MCF 10A (cell line): ENCODE measurements around the gene ANKRD44. TPM values are rescaled to one million over a fixed set of nuclear protein-coding genes. Genes with fewer than 3 reads are reported as not detected.

ENCODE experiments used
- BruUV-seq: library from RNA; stranded (reverse); fragments of 400-500 nt; replicated peaks from 2 replicates; lab custom pipeline; 2021; lab: Mats Ljungman, UMichigan
- CTCF ChIA-PET: fragments of 300-600 bp; sonication (Branson Sonifier 250); formaldehyde crosslinking; extraction: SDS; loops from one replicate; lab custom pipeline; 2021; ENCODE audit warnings: antibody characterized with exemption, inconsistent platforms; lab: Yijun Ruan, JAX
- POLR2A ChIA-PET: fragments of 300-600, 350-650 bp; sonication (Branson Sonifier 250); formaldehyde crosslinking; extraction: SDS; loops from one replicate; lab custom pipeline; 2020; ENCODE audit warnings: antibody characterized with exemption, inconsistent platforms; lab: Yijun Ruan, JAX
- DNase-seq: peaks from one replicate; pipeline ENCODE4 v3.0.0-alpha.2; 2018; ENCODE audit not compliant: unreplicated experiment
- H3K27ac Mint-ChIP-seq: one replicate; pipeline ENCODE4 v1.8.0; 2022; ENCODE audit warnings: mild to moderate bottlenecking, low read depth, mixed read lengths; ENCODE audit not compliant: unreplicated experiment
- H3K27me3 Mint-ChIP-seq: one replicate; pipeline ENCODE4 v1.8.0; 2022; ENCODE audit warnings: mixed read lengths; ENCODE audit not compliant: insufficient read depth, unreplicated experiment
- H3K36me3 Mint-ChIP-seq: one replicate; pipeline ENCODE4 v1.8.0; 2022; ENCODE audit warnings: mild to moderate bottlenecking, moderate library complexity, mixed read lengths; ENCODE audit not compliant: insufficient read depth, unreplicated experiment
- H3K4me1 Mint-ChIP-seq: one replicate; pipeline ENCODE4 v1.8.0; 2022; ENCODE audit warnings: mixed read lengths; ENCODE audit not compliant: insufficient read depth, unreplicated experiment
- H3K4me3 Mint-ChIP-seq: one replicate; pipeline ENCODE4 v1.8.0; 2022; ENCODE audit warnings: mild to moderate bottlenecking, moderate library complexity, mixed read lengths; ENCODE audit not compliant: unreplicated experiment
- H3K9me3 Mint-ChIP-seq: one replicate; pipeline ENCODE4 v1.8.0; 2022; ENCODE audit warnings: mixed read lengths; ENCODE audit not compliant: unreplicated experiment
- CTCF ChIP-seq: fragments of 200-600 bp; IDR thresholded peaks from one replicate; pipeline ENCODE4 v1.8.0; 2022; ENCODE audit warnings: antibody characterized with exemption, mild to moderate bottlenecking; ENCODE audit not compliant: unreplicated experiment
- intact Hi-C: fragments of 100-400 bp; cut with micrococcal nuclease; formaldehyde crosslinking; loops from 2 replicates; pipeline ENCODE4 v1.14.1; 2022
- total RNA-seq: library from RNA; stranded (reverse); gene quantifications from 2 replicates; pipeline ENCODE4 v1.2.3, GENCODE V29; 2022

ANKRD44 gene
- total RNA-seq, 1 experiment from 2014 or later = 6.9 TPM

- Mint-ChIP-seq H3K36me3 (no peaks in the 10 kb centered on the region), H3K27me3 (no peaks in the 10 kb centered on the region), H3K4me3 (no peak overlapping the region), H3K9me3 (no peaks in the 10 kb centered on the region), H3K4me1 (no peaks in the 10 kb centered on the region), H3K27ac (no peak overlapping the region)
- POLR2A ChIA-PET = no interaction called here
- no peak for TF ChIP-seq CTCF
- intact Hi-C loops = no loop called here
- no TSS peak for BruUV-seq
- no peak for DNase-seq
- CTCF ChIA-PET = interaction anchor here (0.5 to 1.2 kb wide), 2 partner anchors 88 to 140 kb away, joined by 3 read pairs; no protein-coding TSS in a partner anchor
These were observed 31.5 kb downstream of the ANKRD44 start for GRCh38 chr2:197278799-197279763.

- DNase-seq = no peak
- ChIA-PET CTCF (no interaction called here), POLR2A (no interaction called here)
- intact Hi-C loops = no loop called here
- H3K27ac Mint-ChIP-seq = no peak overlapping the region
- no peaks in the 10 kb centered on the region for H3K9me3 Mint-ChIP-seq
- no peaks in the 10 kb centered on the region for H3K36me3 Mint-ChIP-seq
- H3K27me3 Mint-ChIP-seq = no peaks in the 10 kb centered on the region
- no peak overlapping the region for H3K4me3 Mint-ChIP-seq
- no peaks in the 10 kb centered on the region for H3K4me1 Mint-ChIP-seq
- no peak for TF ChIP-seq CTCF
- no TSS peak for BruUV-seq
These were observed 32.8 kb downstream of the ANKRD44 start for GRCh38 chr2:197277794-197278193.

- BruUV-seq = no TSS peak
- DNase-seq = no peak
- H3K27ac Mint-ChIP-seq = no peak overlapping the region
- ChIA-PET POLR2A (no interaction called here), CTCF (no interaction called here)
- intact Hi-C loops = no loop called here
- H3K36me3 Mint-ChIP-seq = no peaks in the 10 kb centered on the region
- H3K4me3 Mint-ChIP-seq = no peak overlapping the region
- no peaks in the 10 kb centered on the region for H3K9me3 Mint-ChIP-seq
- TF ChIP-seq CTCF = no peak
- no peaks in the 10 kb centered on the region for H3K27me3 Mint-ChIP-seq
- no peaks in the 10 kb centered on the region for H3K4me1 Mint-ChIP-seq
These were observed 34.4 kb downstream of the ANKRD44 start for GRCh38 chr2:197276156-197276555.

GRCh38 chr2:197274937-197275336 is 35.6 kb downstream of the ANKRD44 start:
- ChIA-PET POLR2A (no interaction called here), CTCF (interaction anchor here (0.9 kb wide), 1 partner anchor 11 kb away, joined by 3 read pairs; no protein-coding TSS in a partner anchor)
- TF ChIP-seq CTCF = no peak
- Mint-ChIP-seq H3K4me3 (no peak overlapping the region), H3K36me3 (no peaks in the 10 kb centered on the region), H3K4me1 (no peaks in the 10 kb centered on the region), H3K9me3 (no peaks in the 10 kb centered on the region), H3K27ac (no peak overlapping the region), H3K27me3 (no peaks in the 10 kb centered on the region)
- intact Hi-C loops = no loop called here
- DNase-seq = no peak
- BruUV-seq = no TSS peak
